Raji (cell line): ENCODE results near the gene SRP19.

Experiments
- POLR2A ChIP-seq: IDR thresholded peaks from 2 replicates; pipeline ENCODE4 v1.6.1; 2011; ENCODE audit warnings: low read depth, low read length, control low read depth; ENCODE audit not compliant: insufficient read depth

The SRP19 gene

DNA sequence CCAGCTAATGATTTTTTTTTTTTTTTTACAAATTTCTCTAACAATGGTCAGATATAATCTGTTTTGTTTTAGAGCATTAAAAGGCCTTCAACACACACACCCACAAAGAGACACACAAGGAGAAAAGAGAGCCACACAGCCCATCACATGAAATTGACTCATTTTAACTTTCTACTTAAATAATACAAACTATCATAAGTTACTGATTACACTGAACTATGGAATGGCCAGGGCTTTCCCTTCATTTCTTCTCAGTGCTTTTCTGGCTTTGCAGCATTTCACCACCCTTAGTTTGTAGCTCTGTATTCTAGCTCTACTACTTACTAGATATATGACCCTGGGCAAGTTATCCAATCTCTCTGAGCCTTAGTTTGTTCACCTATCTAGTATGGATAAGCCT, 47.8 kb downstream of the SRP19 start:
- TF ChIP-seq POLR2A = no peak

DNA sequence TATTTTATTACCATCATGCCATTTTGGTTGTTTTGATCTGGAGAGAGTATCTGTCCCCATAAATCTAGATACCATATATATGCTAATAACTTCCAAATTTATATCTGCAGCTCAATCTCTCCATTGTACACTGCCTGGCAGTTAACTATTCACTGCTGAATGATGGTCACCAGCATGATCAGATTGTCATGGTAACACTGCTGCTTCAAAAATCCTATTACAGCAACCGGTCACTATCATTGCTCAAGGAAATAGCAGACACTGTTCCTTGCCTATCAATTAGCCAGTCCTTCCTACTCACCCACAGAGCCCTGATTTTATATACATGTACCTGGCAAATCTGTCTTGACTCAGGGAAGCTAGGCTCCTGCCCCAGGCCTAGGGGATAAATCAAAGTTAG, 49.4 kb downstream of the SRP19 start:
- TF ChIP-seq POLR2A = no peak

DNA sequence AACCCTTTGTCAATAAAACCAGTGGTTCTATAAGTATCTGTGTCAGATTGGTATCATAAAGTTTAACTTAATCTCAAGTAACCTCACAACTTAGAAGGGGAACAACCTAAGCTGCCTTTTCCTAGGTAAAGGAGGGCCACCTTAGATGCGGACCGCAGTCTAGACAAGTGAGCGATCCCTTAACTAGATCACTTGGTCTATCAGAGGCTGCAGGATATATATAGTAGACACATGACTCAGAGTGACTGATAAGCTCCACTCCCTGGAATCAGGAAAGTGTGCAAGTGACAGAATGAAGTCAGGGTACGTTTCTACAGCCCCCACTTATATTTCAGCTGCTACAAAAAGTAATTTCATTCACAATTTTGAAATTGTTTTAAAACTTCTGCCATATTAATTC, 53.5 kb downstream of the SRP19 start:
- TF ChIP-seq POLR2A = no peak

DNA sequence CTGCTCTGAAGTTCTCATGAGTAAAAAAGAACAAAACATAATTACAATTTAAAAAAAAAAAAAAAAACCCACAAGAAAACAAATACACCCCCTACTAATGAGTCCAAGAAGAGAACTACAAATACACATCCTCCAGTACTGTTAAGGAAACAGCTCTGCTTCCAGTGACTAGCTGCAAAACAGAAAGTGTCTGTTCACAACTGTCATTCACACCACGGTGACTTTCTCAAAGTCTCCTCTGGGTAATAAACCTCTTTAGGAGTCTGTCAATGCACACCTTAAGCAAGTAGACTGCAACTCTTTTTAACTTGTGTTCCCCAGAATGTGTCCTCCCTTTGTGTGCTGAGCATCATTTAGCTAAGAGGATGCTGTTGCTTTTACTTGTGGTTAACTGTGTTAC, 54.7 kb downstream of the SRP19 start:
- TF ChIP-seq POLR2A = no peak

DNA sequence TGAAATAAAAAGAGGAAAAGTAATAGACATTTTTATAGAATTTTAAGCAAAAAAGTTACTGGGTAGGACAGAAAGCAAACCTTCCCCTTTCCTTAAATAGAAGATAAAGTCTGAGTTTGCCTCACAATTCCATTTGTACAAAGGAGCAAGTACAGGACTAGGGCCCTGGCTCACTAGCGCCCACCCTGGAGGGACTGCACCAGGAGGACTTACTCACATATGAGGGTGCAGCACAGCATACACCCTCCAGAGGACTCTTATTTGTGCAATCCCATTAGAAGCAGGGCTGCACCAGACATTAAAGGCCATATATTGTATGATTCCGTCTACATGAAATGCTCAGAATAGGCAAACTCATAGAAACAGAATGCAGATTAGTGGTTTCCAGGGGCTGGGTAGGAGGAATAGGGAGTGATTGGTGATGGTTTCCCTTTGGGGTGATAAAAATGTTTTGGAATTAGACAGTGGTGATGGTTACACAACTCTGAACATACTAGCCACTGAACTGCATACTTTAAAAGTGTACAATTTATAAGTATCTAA, 56.4 kb downstream of the SRP19 start:
- no peak for TF ChIP-seq POLR2A

DNA sequence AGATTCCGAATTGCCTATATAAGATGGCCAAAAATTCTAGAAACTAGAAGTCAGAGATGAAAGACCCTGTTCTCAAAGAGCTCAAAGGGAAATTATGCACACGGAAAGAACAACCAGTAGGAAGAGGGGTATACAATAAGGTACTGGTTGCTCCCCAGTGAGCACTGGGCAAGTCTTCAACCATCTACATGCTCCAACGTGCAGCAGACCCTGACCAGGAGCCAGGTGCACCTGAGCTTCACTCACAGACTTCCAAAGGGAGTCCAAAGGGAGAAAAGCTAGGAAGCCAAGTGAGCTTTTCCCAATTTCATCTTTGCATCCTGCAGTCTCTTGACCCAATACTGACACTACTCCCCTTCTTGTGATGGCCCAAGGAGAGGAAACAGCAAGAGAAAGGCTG, 57.0 kb downstream of the SRP19 start:
- TF ChIP-seq POLR2A = no peak

DNA sequence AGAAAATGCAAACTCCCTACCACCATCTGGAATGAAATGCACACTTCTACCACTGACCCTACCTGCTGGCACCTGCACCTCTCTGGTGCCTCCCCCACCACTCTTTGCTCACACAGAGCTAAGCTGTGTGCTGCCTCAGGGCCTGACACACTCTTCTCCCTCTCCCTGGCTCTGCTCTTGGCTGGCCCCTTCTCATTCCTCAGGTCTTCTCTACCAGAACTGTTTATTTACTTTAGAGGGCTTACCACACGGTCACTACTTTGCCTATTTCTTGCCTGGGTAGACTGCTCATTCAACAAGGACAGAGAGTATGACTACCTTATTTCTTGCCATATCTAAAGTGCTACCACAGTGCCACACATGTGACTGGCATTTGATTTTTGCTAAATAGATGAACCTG, 57.6 kb downstream of the SRP19 start:
- no peak for TF ChIP-seq POLR2A
